HuH-7.5 (cell line): Measurements from ENCODE around the gene CTAGE15.
"Not testable (repeated sequence)": the region's sequence is repeated elsewhere in the genome, so short reads cannot be mapped to it uniquely, and the experiment has no call there.

ENCODE experiments used
- DNase-seq: peaks from one replicate; pipeline ENCODE4 v3.0.0; 2011; ENCODE audit warnings: low spot score

CTAGE15 gene

GRCh38 chr7:143571501-143571900 lies at the start of gene CTAGE15:
Gene CTAGE15, plus strand, starts transcription at chr7:143571801. Its CDS starts 17 bp downstream, at chr7:143571818.
- DNase-seq: not testable (repeated sequence)

- DNase-seq: not testable (repeated sequence)
These were observed 49.2 kb upstream of the CTAGE15 start for GRCh38 chr7:143522309-143522916.

- DNase-seq: not testable (repeated sequence)
These were observed 40.3 kb upstream of the CTAGE15 start for GRCh38 chr7:143531169-143531926.

GRCh38 chr7:143531932-143532331 lies 39.7 kb upstream of the CTAGE15 start:
- not testable (repeated sequence) for DNase-seq

- not testable (repeated sequence) for DNase-seq
These were observed 38.3 kb upstream of the CTAGE15 start for GRCh38 chr7:143533213-143533839.

- not testable (repeated sequence) for DNase-seq
These were observed 35.2 kb upstream of the CTAGE15 start for GRCh38 chr7:143536443-143536842.

GRCh38 chr7:143543288-143544038 lies 28.1 kb upstream of the CTAGE15 start:
- not testable (repeated sequence) for DNase-seq

GRCh38 chr7:143555968-143556367 lies 15.6 kb upstream of the CTAGE15 start:
- DNase-seq: not testable (repeated sequence)

GRCh38 chr7:143563306-143563705 lies 8.3 kb upstream of the CTAGE15 start:
- DNase-seq: not testable (repeated sequence)

GRCh38 chr7:143566001-143566400 lies 5.6 kb upstream of the CTAGE15 start:
- not testable (repeated sequence) for DNase-seq

GRCh38 chr7:143588183-143588582 lies 16.6 kb downstream of the CTAGE15 start:
- DNase-seq: not testable (repeated sequence)

GRCh38 chr7:143589897-143590296 lies 18.3 kb downstream of the CTAGE15 start:
- DNase-seq: not testable (repeated sequence)

GRCh38 chr7:143598086-143598485 lies 26.5 kb downstream of the CTAGE15 start:
- not testable (repeated sequence) for DNase-seq

- not testable (repeated sequence) for DNase-seq
These were observed 31.9 kb downstream of the CTAGE15 start for GRCh38 chr7:143603549-143603948.

GRCh38 chr7:143606088-143606487 lies 34.5 kb downstream of the CTAGE15 start:
- DNase-seq: not testable (repeated sequence)

GRCh38 chr7:143615545-143615944 lies 43.9 kb downstream of the CTAGE15 start:
- DNase-seq: not testable (repeated sequence)

- not testable (repeated sequence) for DNase-seq
These were observed 45.6 kb downstream of the CTAGE15 start for GRCh38 chr7:143617204-143617603.

- DNase-seq: not testable (repeated sequence)
These were observed 48.5 kb downstream of the CTAGE15 start for GRCh38 chr7:143620058-143620457.

GRCh38 chr7:143620646-143621045 lies 49.0 kb downstream of the CTAGE15 start, which contains the start of gene TCAF2:
Gene TCAF2, plus strand, starts transcription at chr7:143620974.
- DNase-seq: not testable (repeated sequence)

GRCh38 chr7:143621175-143621574 lies 49.6 kb downstream of the CTAGE15 start:
- DNase-seq: not testable (repeated sequence)

GRCh38 chr7:143622130-143622529 lies 50.5 kb downstream of the CTAGE15 start:
- DNase-seq: not testable (repeated sequence)
